ENCODE measurements around the gene DSN1. TPM values are rescaled to one million over a fixed set of nuclear protein-coding genes. Genes with fewer than 3 reads are reported as not detected.

The DSN1 gene
- total and polyA plus RNA-seq, 2 of the 8 experiments (the other 6 are each of a cell fraction or from before 2014, with no cell fraction given), result 12.0 to 26.2 TPM

DNA sequence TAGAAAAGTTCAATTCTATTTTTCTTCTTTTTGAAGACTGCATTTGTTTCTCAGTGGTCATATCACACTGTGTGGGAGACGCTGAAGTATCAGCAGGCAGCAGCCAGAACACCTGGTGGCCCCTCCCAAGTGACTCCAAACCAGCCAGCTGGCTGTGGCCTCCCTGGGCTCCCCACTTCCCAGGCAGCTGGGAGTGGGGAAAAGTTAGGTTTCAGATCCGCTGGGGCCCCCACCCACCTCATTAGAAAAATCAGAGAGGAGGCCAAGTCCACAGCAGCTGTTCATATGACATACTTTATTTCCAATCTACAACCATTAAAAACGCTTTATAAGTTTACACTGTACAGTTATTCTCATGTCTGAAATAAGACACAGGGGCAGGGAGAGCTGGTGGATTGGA is 3.6 kb upstream of the DSN1 start:
- peaks cover 8% of the 10 kb centered on the region for H3K23me2 ChIP-seq (ENCODE audit: low read depth, low read length)
- no peak overlapping the region for H3K23ac ChIP-seq (ENCODE audit: insufficient read length)
- no peak overlapping the region for H4K91ac ChIP-seq (replicated peaks; ENCODE audit: insufficient read length, low read length)
- no peaks in the 10 kb centered on the region for H4K20me1 ChIP-seq (replicated peaks in 1 of 2; ENCODE audit: control insufficient read depth in 1 of 2, insufficient read depth in 2 of 2, low read length in 2 of 2)
- no peak overlapping the region for H3K18ac ChIP-seq (ENCODE audit: extremely low read depth, low read length)
- H3K56ac ChIP-seq (replicated peaks; ENCODE audit: insufficient read length, low read depth, low read length), result no peak overlapping the region
- H2BK5ac ChIP-seq (ENCODE audit: low read depth, low read length), result no peak overlapping the region
- H3K4me2 ChIP-seq (ENCODE audit: insufficient read depth in 1 of 2, low read depth in 2 of 2, low read length in 2 of 2), result no peak overlapping the region
- no peaks in the 10 kb centered on the region for H3K9me3 ChIP-seq (ENCODE audit: insufficient read depth in 2 of 2, low read depth in 1 of 2, low read length in 1 of 2)
- no peak overlapping the region for H2BK15ac ChIP-seq (ENCODE audit: low read length)
- no peak overlapping the region for H3K4me3 ChIP-seq (ENCODE audit: extremely low read depth in 1 of 4, insufficient read depth in 2 of 4, low read depth in 3 of 4, low read length in 4 of 4)
- no peak overlapping the region for H2BK12ac ChIP-seq (ENCODE audit: low read depth, low read length)
- H3K79me1 ChIP-seq (ENCODE audit: low read depth, low read length), result peaks cover 4% of the 10 kb centered on the region; the same call in 1 of the 2 replicates
- H3K36me3 ChIP-seq (ENCODE audit: control insufficient read depth in 2 of 4, insufficient read depth in 4 of 4, low read length in 3 of 4), result no peaks in the 10 kb centered on the region
- no peak overlapping the region for H3K4ac ChIP-seq (replicated peaks; ENCODE audit: insufficient read length, low read depth, low read length)
- H2BK120ac ChIP-seq (replicated peaks; ENCODE audit: low read depth, low read length), result no peak overlapping the region
- DNase-seq (ENCODE audit: low read depth in 1 of 2, low spot score in 2 of 2) (no peak), FAIRE-seq (no peak)
- H4K5ac ChIP-seq (ENCODE audit: insufficient read length, low read depth, low read length), result no peak overlapping the region
- no peak overlapping the region for H3K14ac ChIP-seq (ENCODE audit: insufficient read length)
- no peak overlapping the region for H2AK5ac ChIP-seq (ENCODE audit: low read depth, low read length)
- POLR2A ChIA-PET (ENCODE audit: partially characterized antibody), result interaction anchor here (0.8 kb wide), 1 partner anchor 9 kb away, joined by 3 read pairs; no protein-coding TSS in a partner anchor
- H3K9ac ChIP-seq (replicated peaks in 1 of 4; ENCODE audit: extremely low read depth in 1 of 4, low read depth in 3 of 4, low read length in 3 of 4), result no peak overlapping the region
- no peak overlapping the region for H3K27ac ChIP-seq (ENCODE audit: low read depth, low read length)
- WGBS, 2 experiments (ENCODE audit: extremely low coverage in 1 of 2, insufficient coverage in 1 of 2, insufficient read length in 1 of 2, insufficient replicate concordance in 2 of 2, low coverage in 1 of 2, low lambda C conversion rate in 2 of 2, missing lambda C conversion rate in 1 of 2), result 90% methylated on average over 3 of the region's 3 CpGs; no CpG with 5 or more reads in 1 of the 2 experiments
- no peaks in the 10 kb centered on the region for H3K27me3 ChIP-seq (replicated peaks in 1 of 4; ENCODE audit: control insufficient read depth in 3 of 4, extremely low read depth in 1 of 4, insufficient read depth in 3 of 4, low read length in 3 of 4)
- no peak overlapping the region for H2BK20ac ChIP-seq (ENCODE audit: low read length)
- H3K79me2 ChIP-seq (ENCODE audit: control insufficient read depth in 1 of 2, insufficient read depth in 2 of 2, low read length in 2 of 2), result peaks cover 0 to 6% of the 10 kb centered on the region in 2 experiments; a peak in 1 of 4 replicates
- no peak overlapping the region for H2AFZ ChIP-seq (ENCODE audit: low read length)
- H3K4me1 ChIP-seq (replicated peaks in 1 of 4; ENCODE audit: control insufficient read depth in 3 of 4, insufficient read depth in 4 of 4, low read length in 3 of 4), result peaks cover 0 to 7% (median 1%) of the 10 kb centered on the region in 4 experiments; a peak in 3 of 7 replicates
- CTCF ChIA-PET (ENCODE audit: partially characterized antibody), result interaction anchor here (0.5 to 2.3 kb wide), 12 partner anchors 14 to 219 kb away, joined by 3 to 6 read pairs (median 4); no protein-coding TSS in a partner anchor
- H4K8ac ChIP-seq (ENCODE audit: extremely low read depth, insufficient read depth, low read length), result no peak overlapping the region
- TF ChIP-seq POU5F1 (IDR thresholded peaks at IDR 0.05; ENCODE audit: low read depth, low read length), result no peak
- TF ChIP-seq HDAC6 (IDR thresholded peaks at IDR 0.05; ENCODE audit: low read depth, low read length), result no peak
- no peak for TF ChIP-seq CBX5 (IDR thresholded peaks at IDR 0.05; ENCODE audit: low read depth, low read length)
- TF ChIP-seq CREB1 (IDR thresholded peaks at IDR 0.05), result no peak
- no peak for TF ChIP-seq TAF7 (optimal IDR thresholded peaks at IDR 0.05; ENCODE audit: borderline replicate concordance, low read depth, low read length)
- TF ChIP-seq EP300 (IDR thresholded peaks at IDR 0.05; ENCODE audit: borderline replicate concordance in 1 of 2, low read depth in 2 of 2, low read length in 2 of 2), result no peak
- no peak for TF ChIP-seq RAD21 (IDR thresholded peaks at IDR 0.05 in 1 of 2, conservative IDR thresholded peaks at IDR 0.05 in 1 of 2; ENCODE audit: low read depth in 2 of 2, low read length in 2 of 2)
- TF ChIP-seq ASH2L (IDR thresholded peaks at IDR 0.05; ENCODE audit: low read length), result no peak
- TF ChIP-seq SIN3A (conservative IDR thresholded peaks at IDR 0.05 in 1 of 2, IDR thresholded peaks at IDR 0.05 in 1 of 2; ENCODE audit: low read depth in 1 of 2, low read length in 2 of 2), result no peak
- no peak for TF ChIP-seq SUZ12 (IDR thresholded peaks at IDR 0.05; ENCODE audit: low read length)
- TF ChIP-seq TCF12 (IDR thresholded peaks at IDR 0.05; ENCODE audit: low read depth, low read length), result no peak
- no peak for TF ChIP-seq TEAD4 (IDR thresholded peaks at IDR 0.05; ENCODE audit: low read depth, low read length)
- TF ChIP-seq CEBPB (IDR thresholded peaks at IDR 0.05; ENCODE audit: low read depth, low read length), result no peak

All from H1 (cell line).